ENCODE data around the gene CNNM2.

GRCh38 chr10:103125323-103126267 is 207.5 kb downstream of the CNNM2 start:
- TF ChIP-seq CTCF (IDR thresholded peaks at IDR 0.05; ENCODE audit: low read length) (no peak), EZH2 (IDR thresholded peaks at IDR 0.05; ENCODE audit: borderline replicate concordance, low read length) (no peak)
